Activated T-helper 1 cell treated with anti-CD3 and anti-CD28 coated beads, Interleukin-12 subunit alpha, Interleukin-12 subunit beta, Interleukin-2, Interleukin-4 antibody, amounts not matched to agents 30 ng/mL and 10 ng/mL and 1 ng/mL, durations not matched to agents 14 hours and 24 hours and 36 hours (primary cell): ENCODE data around the gene GCC1. TPM values are rescaled to one million over a fixed set of nuclear protein-coding genes. Genes with fewer than 3 reads are reported as not detected.
"Not testable (repeated sequence)": the region's sequence is repeated elsewhere in the genome, so short reads cannot be mapped to it uniquely, and the experiment has no call there.

Experiments
- DNase-seq: peaks from one replicate; pipeline ENCODE4 v3.0.0; 2021; ENCODE audit warnings: low spot score
- H3K27ac Mint-ChIP-seq: one replicate; pipeline ENCODE4 v1.8.0; 2021; ENCODE audit warnings: mild to moderate bottlenecking, mixed read lengths
- H3K27me3 Mint-ChIP-seq: one replicate; pipeline ENCODE4 v1.8.0; 2022; ENCODE audit warnings: mild to moderate bottlenecking, moderate library complexity, mixed read lengths; ENCODE audit not compliant: insufficient read depth
- H3K36me3 Mint-ChIP-seq: one replicate; pipeline ENCODE4 v1.8.0; 2021; ENCODE audit warnings: low read depth, mixed read lengths
- H3K4me1 Mint-ChIP-seq: one replicate; pipeline ENCODE4 v1.8.0; 2021; ENCODE audit warnings: low read depth, mixed read lengths
- H3K4me3 Mint-ChIP-seq: one replicate; pipeline ENCODE4 v1.8.0; 2021; ENCODE audit warnings: mild to moderate bottlenecking, moderate library complexity, mixed read lengths
- H3K9me3 Mint-ChIP-seq: one replicate; pipeline ENCODE4 v1.8.0; 2021; ENCODE audit warnings: mixed read lengths
- intact Hi-C: fragments of 100-400 bp; cut with micrococcal nuclease; formaldehyde crosslinking; loops from one replicate; pipeline ENCODE4 v1.15.1; 2024
- total RNA-seq: library from RNA; stranded (reverse); gene quantifications from 2 replicates; pipeline ENCODE4 v1.2.3, GENCODE V29; 2022

Gene GCC1
- total RNA-seq, 1 donor from 2014 or later, result 17.4 TPM

GRCh38 chr7:127546313-127546712, 39.1 kb downstream of the GCC1 start:
- peaks cover 7% of the 10 kb centered on the region for H3K27me3 Mint-ChIP-seq
- H3K36me3 Mint-ChIP-seq, result no peaks in the 10 kb centered on the region
- DNase-seq, result no peak
- intact Hi-C loops, result no loop called here
- H3K9me3 Mint-ChIP-seq, result peaks cover 3% of the 10 kb centered on the region
- H3K4me1 Mint-ChIP-seq, result no peaks in the 10 kb centered on the region
- H3K27ac Mint-ChIP-seq, result no peak overlapping the region
- H3K4me3 Mint-ChIP-seq, result no peak overlapping the region

GRCh38 chr7:127541548-127541947, 43.8 kb downstream of the GCC1 start:
- Mint-ChIP-seq H3K9me3 (peaks cover 6% of the 10 kb centered on the region), H3K4me3 (no peak overlapping the region), H3K4me1 (no peaks in the 10 kb centered on the region), H3K36me3 (no peaks in the 10 kb centered on the region), H3K27me3 (peaks cover 7% of the 10 kb centered on the region), H3K27ac (no peak overlapping the region)
- intact Hi-C loops, result no loop called here
- DNase-seq, result no peak

GRCh38 chr7:127540461-127540860, 44.9 kb downstream of the GCC1 start:
- not testable (repeated sequence) for H3K9me3 Mint-ChIP-seq, H3K36me3 Mint-ChIP-seq

GRCh38 chr7:127539116-127539515, 46.3 kb downstream of the GCC1 start:
- no peak overlapping the region for H3K27ac Mint-ChIP-seq
- DNase-seq, result no peak

More at GRCh38 chr7:127540461-127540860, 44.9 kb downstream of the GCC1 start:
- DNase-seq, H3K4me3 Mint-ChIP-seq, H3K27ac Mint-ChIP-seq, intact Hi-C loops, H3K4me1 Mint-ChIP-seq: not testable (repeated sequence)
- peaks cover 10% of the 10 kb centered on the region for H3K27me3 Mint-ChIP-seq

GRCh38 chr7:127536741-127537140, 48.7 kb downstream of the GCC1 start:
- Mint-ChIP-seq H3K27ac (no peak overlapping the region), H3K4me1 (no peaks in the 10 kb centered on the region)

More at GRCh38 chr7:127539116-127539515, 46.3 kb downstream of the GCC1 start:
- Mint-ChIP-seq H3K4me3 (no peak overlapping the region), H3K4me1 (no peaks in the 10 kb centered on the region), H3K36me3 (no peaks in the 10 kb centered on the region), H3K9me3 (peaks cover 5% of the 10 kb centered on the region), H3K27me3 (peaks cover 13% of the 10 kb centered on the region)
- intact Hi-C loops, result no loop called here

GRCh38 chr7:127536394-127536691, 49.1 kb downstream of the GCC1 start:
- DNase-seq, result no peak
- no peaks in the 10 kb centered on the region for H3K36me3 Mint-ChIP-seq
- H3K4me1 Mint-ChIP-seq, result no peaks in the 10 kb centered on the region
- peaks cover 5% of the 10 kb centered on the region for H3K9me3 Mint-ChIP-seq
- no peak overlapping the region for H3K4me3 Mint-ChIP-seq
- intact Hi-C loops, result no loop called here
- no peak overlapping the region for H3K27ac Mint-ChIP-seq
- peaks cover 15% of the 10 kb centered on the region for H3K27me3 Mint-ChIP-seq

More at GRCh38 chr7:127536741-127537140, 48.7 kb downstream of the GCC1 start:
- intact Hi-C loops, result no loop called here
- Mint-ChIP-seq H3K36me3 (no peaks in the 10 kb centered on the region), H3K4me3 (no peak overlapping the region), H3K27me3 (peaks cover 15% of the 10 kb centered on the region), H3K9me3 (peaks cover 5% of the 10 kb centered on the region)
- DNase-seq, result no peak

GRCh38 chr7:127535546-127536393, 49.6 kb downstream of the GCC1 start:
- no peaks in the 10 kb centered on the region for H3K36me3 Mint-ChIP-seq

GRCh38 chr7:127534636-127535035, 50.8 kb downstream of the GCC1 start:
- DNase-seq, result no peak
- intact Hi-C loops, result no loop called here
- no peak overlapping the region for H3K4me3 Mint-ChIP-seq
- H3K27ac Mint-ChIP-seq, result no peak overlapping the region
- H3K9me3 Mint-ChIP-seq, result no peaks in the 10 kb centered on the region
- H3K4me1 Mint-ChIP-seq, result no peaks in the 10 kb centered on the region
- no peaks in the 10 kb centered on the region for H3K36me3 Mint-ChIP-seq
- H3K27me3 Mint-ChIP-seq, result peaks cover 15% of the 10 kb centered on the region

More at GRCh38 chr7:127535546-127536393, 49.6 kb downstream of the GCC1 start:
- intact Hi-C loops, result no loop called here
- H3K4me1 Mint-ChIP-seq, result no peaks in the 10 kb centered on the region
- H3K9me3 Mint-ChIP-seq, result peaks cover 2% of the 10 kb centered on the region
- H3K27ac Mint-ChIP-seq, result no peak overlapping the region
- no peak for DNase-seq
- H3K27me3 Mint-ChIP-seq, result peaks cover 15% of the 10 kb centered on the region
- H3K4me3 Mint-ChIP-seq, result no peak overlapping the region

GRCh38 chr7:127532736-127533135, 52.7 kb downstream of the GCC1 start:
- Mint-ChIP-seq H3K27ac (no peak overlapping the region), H3K4me3 (no peak overlapping the region), H3K36me3 (no peaks in the 10 kb centered on the region), H3K9me3 (no peaks in the 10 kb centered on the region), H3K4me1 (no peaks in the 10 kb centered on the region), H3K27me3 (peaks cover 12% of the 10 kb centered on the region)
- DNase-seq, result no peak
- intact Hi-C loops, result no loop called here

- H3K27me3 Mint-ChIP-seq, result peaks cover 12% of the 10 kb centered on the region
- H3K9me3 Mint-ChIP-seq, result no peaks in the 10 kb centered on the region
- no peak overlapping the region for H3K4me3 Mint-ChIP-seq
- intact Hi-C loops, result no loop called here
- no peak for DNase-seq
- H3K36me3 Mint-ChIP-seq, result no peaks in the 10 kb centered on the region
- H3K4me1 Mint-ChIP-seq, result no peaks in the 10 kb centered on the region
- no peak overlapping the region for H3K27ac Mint-ChIP-seq
These were observed 53.2 kb downstream of the GCC1 start for GRCh38 chr7:127532151-127532550.

Other genes starting within 250 kb of the GCC1 start
- gene ZNF800, start 192.9 kb downstream of the GCC1 start, total RNA-seq, result 39.1 and 44.2 TPM in 2 replicates
- 122 and 128 TPM in 2 replicates for gene ARF5, start 2.8 kb upstream of the GCC1 start, total RNA-seq
- 0.93 and 1.4 TPM in 2 replicates for gene FSCN3, start 8.1 kb upstream of the GCC1 start, total RNA-seq
- gene PAX4, start 32.5 kb upstream of the GCC1 start, total RNA-seq, result not detected in 2 replicates
- 281 and 292 TPM in 2 replicates for gene SND1, start 66.6 kb upstream of the GCC1 start, total RNA-seq